ENCODE results near the gene CTAG1A.
"Not testable (repeated sequence)": the region's sequence is repeated elsewhere in the genome, so short reads cannot be mapped to it uniquely, and the experiment has no call there.

The CTAG1A gene

DNA sequence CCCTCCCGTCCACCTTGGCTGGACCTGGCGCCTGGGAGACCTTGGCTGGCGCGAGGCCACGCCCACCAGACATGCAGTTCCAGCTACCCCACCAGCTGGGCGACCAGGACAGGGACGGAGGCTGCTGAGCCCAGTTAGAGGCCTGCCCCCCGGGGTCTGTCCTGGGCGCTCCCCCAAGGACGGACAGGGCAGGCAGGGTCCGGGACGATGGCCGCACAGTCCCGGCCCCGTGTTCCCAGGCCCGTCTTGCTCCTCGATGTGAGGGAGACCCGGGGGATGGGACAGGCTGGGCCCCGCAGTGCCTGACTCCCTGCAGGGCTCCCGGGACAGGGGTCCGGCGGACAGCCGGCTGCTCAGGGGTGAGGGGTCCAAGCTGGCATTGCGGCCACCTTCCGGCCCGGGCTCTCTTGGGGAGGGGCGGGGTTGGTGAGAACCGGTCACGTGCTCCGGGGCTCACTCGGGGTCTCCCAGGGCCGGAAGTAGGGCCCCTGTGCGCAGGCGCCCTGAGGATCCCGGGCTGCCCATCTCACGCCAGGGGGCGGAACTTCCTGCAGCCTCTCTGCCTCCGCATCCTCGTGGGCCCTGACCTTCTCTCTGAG is at the start of gene CTAG1A:
Gene CTAG1A, plus strand, starts transcription at position 549 of the 599 bp plus-strand sequence. CDS start 74 bp downstream, outside the sequence.
- not testable (repeated sequence) for DNase-seq

DNA sequence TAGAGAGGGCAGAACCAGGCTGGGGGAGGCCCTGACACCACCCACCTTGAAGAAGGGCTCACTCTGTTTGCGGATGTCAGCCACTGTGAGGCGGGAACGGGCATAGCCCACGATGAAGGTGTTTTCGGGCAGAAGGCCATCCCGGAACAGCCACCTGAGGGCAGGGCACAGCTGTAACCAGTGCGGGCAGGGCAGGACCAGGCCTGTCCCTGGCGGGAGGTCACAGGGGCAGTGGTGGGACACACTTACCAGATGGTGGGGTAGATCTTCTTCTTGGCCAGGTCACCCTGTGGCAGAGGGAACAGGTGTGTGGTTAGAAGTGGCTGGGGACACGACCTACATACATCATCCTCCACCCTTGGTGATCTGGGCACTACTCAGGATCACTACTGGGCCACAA is 49.0 kb upstream of the CTAG1A start:
- DNase-seq = no peak

DNA sequence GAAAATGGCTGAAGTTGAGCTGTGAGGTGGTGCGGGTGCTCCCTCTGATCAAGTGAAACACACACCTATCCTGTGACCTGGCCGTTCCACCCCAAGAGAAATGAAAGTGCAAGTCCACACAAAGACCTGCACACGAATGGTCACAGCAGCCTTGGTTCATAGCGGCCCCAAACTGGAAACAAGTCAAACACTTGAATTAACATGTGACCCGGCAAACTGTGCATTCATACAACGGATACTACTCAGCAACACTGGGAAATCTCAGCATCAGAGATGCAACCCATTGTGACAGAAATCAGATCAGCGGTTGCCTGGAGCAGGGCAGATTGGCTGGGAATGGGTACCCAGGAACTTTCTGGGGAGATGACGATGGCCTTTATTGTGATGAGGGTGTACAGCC is 45.9 kb upstream of the CTAG1A start:
- no peak for DNase-seq

DNA sequence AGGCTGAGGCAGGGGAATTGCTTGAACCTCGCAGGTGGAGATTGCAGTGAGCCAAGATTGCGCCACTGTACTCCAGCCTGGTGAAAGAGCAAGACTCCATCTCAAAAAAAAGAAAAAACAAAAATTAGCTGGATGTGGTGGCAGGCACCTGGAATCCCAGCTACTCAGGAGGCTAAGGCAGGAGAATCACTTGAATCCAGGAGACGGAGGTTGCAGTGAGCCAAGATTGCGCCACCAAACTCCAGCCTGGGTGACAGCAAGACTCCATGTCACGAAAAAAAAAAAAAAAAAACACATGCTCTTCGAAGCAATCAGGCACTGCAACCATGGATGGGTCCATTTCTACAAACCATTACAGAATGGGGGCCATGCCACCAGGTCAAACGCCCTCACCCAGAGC is 44.6 kb upstream of the CTAG1A start:
- not testable (repeated sequence) for DNase-seq

DNA sequence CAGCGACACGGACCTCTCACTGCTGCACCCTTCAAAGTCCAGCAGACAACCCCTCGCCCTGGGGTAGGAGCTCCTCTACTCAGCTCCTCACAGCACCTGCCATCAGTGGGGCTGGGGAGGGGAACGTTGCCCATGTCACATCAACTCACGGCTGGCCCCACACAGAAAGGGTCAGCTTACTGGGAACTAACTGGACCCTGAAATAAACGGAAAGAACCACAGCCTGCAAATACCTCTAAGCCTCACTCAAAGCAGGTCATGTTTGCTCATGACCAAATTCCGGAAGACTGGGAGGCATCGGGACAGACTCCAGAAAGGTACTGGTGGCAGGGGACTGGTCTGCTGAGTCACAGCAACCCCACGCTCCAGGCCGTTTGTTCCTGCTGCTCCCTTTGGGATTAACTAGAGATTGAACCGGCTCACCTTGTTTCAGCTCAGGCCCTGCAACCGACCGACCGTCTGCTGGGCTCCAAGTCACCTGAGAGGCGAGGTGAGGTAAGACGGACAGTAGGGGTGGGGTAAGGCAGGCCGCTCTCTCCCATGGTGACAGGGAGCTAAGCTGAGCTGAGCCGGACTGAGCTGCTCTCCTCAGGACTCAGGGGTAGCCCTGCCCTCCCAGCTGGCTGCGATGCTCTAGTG is 43.9 kb upstream of the CTAG1A start:
- DNase-seq = no peak

DNA sequence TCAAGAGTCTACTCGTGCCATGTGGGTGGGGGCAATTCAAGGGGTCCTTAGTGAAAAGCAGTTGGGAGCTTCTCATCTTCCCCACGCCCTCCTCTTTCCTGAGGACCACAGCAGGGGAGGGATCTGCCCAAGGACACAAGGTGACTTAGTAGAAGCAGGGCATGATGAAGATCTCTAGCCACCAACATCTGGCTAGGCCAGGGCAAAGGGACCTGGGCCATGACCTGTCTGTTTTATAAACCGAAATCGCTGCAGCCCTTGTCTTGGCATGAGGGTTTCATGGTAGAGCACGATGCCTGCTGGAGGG is 43.4 kb upstream of the CTAG1A start:
- no peak for DNase-seq

DNA sequence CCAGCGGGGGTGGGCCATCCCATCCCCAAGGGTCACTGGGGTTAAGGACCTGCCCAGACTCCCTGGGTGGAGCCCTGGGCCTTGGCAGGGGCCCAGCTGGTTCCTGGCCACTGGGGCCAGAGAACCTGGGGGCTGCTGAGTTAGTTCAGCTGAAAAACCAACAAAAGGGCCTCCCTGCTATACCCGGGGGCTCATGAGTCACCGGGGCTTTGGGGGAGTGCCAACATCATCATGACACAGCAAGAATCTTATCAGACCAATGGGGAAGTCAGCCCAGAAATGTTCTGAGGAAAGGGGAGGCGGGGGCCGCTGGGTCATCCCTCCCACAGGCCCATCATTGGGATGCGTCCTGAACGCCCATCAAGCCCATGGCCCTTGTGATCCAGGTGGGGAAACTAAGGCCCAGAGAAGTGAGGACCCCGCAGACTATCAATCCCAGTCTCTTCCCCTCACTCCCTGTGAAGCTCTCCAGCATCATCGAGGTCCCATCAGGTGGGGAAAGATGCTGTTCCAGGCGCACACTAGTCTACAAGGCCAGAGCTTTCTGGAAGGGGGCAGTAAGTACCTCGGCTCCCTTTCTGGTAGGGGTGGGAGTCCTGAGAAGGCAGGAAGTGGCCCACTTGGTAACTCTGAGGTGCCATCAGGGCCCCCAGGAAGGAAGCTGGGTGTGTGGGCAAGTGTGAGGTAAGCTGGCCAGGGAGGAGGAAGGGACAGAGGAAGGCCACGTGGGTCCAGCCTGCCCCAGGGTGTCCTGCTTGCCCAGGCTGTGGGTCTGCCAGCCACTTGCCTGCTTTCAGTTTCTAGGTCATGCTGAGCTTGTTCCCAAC is 42.8 kb upstream of the CTAG1A start:
- DNase-seq = peak; percentile 51

DNA sequence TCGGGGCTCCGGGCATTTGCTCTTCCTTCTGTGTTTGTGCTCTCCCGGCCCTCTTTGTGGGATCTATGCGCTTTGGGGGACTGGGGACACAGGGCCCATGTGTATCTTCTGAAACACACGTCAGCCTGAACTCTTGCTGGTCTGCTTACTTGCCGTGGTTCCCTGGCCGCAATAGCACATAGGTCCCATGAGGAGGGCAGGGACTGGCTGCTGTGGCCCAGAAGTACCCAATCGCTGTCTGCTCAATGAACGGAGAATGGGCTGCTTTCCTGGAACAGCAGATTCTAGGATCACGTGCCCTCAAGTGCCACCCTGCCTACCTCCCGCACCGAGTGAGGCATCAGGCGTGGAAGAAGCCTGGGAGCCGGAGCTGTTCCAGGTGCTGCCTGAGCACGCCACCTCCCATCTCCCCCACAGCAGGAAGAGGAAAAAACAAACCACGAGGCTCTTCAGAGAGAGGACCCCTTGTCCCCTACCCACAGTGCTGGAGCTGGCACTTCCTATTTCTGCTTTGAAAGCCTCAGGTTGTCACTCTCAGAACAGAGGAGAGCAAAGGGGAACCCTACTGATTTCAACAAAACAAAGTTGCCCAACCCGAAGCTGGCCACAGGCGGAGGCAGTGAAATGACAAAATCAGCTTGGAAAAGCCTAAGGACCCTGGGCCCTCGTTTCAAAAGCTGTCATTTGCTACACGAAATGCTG is 42.1 kb upstream of the CTAG1A start:
- peak; percentile 47 for DNase-seq

DNA sequence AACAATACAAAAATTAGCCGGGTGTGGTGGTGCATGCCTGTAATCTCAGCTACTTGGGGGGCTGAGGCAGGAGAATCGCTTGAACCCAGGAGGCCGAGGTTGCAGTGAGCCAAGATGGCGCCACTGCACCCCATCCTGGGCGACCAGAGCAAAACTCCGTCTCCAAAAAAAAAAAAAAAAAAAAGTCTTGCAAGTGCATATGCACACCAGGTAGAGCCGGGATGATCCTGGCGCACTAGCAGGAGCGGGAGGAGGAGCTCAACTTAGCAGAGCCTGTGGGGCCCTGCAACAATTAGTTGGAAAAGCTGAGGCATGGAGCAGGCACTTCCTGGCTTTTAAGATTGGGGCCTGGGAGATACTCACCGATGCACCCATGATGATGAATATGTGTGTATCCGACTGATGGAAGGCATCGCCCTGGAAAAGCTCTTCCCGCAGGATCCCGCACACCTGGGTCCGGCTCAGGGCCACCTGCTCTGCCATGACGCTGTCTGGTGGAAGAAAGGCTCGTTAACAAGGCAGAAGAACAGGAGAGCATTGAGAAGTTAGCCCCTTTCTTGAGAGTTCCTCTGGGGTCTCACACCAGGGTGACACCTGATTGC is 39.2 kb upstream of the CTAG1A start:
- no peak for DNase-seq

DNA sequence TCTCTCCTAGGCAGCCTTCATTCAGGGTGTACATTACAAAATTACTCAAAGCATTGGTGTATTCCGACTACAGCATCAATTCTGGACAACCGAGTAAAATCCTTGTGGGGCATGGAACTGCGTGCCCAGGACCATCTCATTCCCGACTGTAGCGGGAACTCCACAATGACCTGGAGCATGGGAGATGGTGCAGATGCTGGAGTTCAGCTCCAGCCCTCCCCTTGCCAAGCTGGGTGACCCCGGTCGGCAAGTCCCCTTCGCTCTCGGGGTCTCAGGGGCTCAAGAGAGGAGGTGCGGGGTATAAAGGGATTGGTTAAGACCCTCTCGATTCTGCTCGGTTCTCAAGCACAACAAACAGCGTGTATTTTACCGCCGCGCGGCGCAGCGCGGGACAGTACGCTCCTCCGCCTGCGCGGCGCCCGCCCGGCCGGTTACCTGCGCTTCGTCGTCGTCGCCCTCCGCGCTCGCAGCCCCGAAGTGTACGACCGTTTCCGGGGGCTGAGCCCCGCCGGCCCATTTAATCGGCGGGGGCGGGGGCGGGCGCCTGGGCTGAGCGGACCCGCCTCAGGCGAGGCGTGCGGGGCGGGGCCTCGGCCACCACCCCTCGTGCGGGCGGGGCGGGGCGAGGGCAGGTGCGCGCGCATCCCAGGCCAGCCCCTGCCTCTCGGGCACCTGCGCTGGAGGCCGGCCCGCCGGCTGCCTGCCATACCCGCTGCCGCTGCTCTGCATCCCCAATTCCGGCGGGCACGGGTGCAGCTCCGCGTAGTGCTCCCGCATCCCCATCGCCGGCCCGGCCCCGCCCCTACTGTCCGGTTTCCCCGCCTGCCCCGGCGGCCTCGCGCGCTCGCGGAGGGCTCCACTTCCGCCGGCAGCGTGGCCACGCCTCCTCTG is 38.3 kb upstream of the CTAG1A start, which contains the start of gene G6PD:
Gene G6PD, minus strand, starts transcription at position 493 of the 891 bp plus-strand sequence. CDS start 691 bp downstream, outside the sequence.
- peak; percentile 76 for DNase-seq

DNA sequence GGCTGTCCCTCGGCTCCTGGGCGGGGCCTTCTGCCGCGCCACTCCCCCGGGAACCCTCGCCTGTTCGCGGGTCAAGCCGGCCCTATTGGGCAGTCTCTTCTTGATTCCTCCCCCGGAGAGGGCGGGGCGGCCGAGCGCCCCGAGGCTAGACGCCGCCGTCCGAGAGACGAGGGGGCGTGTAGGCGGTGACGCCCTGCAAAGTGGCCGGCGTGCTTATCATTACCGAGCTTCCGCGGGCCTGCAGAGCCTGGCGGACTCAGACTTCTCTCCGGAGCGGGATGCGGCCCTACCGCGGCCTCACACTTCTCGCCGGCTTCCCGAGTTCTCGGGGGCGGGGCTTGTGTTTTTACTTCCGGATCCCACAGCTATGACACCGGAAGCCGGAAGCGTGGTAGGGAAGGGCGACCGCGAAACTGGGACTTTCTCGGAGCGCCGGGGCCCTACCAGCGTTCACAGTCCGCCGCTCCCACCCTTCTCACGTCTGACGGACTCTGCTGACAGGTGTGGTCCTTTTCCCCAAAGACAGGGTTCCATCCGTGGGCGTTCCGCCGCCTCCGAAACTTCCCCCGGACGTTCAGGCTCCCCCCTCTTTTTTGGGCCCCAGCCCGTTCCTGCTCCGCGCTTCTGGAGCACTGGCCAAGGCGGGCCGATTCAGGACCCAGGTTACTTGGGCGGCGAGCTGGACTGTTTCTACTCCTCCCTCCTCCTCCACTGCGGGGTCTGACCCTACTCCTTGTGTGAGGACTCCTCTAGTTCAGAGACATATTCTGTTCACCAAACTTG is 37.5 kb upstream of the CTAG1A start, which contains the start of gene IKBKG:
Gene IKBKG, plus strand, starts transcription at position 376 of the 783 bp plus-strand sequence. CDS start 4,383 bp downstream, outside the sequence.
- DNase-seq = peak; percentile 92

DNA sequence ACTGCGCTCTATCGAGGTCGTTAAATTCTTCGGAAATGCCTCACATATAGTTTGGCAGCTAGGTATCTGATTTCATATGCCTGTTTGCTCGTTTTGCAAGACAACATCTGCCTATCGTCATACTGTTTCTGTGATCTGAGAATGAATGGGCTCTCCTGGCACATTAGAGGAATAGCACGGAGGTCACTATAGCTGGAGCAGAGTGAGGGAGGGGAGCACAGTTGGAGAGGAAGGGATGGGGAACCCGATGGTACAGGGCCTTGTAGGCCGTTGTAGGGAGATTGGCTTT is 37.0 kb upstream of the CTAG1A start:
- no peak for DNase-seq

DNA sequence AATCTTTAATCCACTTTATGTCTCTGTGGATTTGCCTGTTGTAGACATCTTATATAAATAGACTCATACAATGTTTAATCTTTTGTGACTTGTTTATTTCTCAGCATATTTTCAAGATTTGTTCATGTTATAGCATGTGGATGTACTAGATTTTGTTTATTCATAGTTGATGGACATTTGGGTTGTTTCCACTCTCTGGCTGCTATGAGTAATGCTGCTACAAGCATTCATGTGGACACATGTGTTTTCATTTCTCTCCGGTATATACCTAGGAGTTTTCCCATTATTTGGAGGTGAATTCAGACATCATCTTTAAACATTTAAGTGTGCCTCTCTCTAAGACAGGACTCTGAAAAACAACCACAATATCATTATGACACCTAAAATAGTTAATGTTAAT is 35.2 kb upstream of the CTAG1A start:
- DNase-seq = no peak

DNA sequence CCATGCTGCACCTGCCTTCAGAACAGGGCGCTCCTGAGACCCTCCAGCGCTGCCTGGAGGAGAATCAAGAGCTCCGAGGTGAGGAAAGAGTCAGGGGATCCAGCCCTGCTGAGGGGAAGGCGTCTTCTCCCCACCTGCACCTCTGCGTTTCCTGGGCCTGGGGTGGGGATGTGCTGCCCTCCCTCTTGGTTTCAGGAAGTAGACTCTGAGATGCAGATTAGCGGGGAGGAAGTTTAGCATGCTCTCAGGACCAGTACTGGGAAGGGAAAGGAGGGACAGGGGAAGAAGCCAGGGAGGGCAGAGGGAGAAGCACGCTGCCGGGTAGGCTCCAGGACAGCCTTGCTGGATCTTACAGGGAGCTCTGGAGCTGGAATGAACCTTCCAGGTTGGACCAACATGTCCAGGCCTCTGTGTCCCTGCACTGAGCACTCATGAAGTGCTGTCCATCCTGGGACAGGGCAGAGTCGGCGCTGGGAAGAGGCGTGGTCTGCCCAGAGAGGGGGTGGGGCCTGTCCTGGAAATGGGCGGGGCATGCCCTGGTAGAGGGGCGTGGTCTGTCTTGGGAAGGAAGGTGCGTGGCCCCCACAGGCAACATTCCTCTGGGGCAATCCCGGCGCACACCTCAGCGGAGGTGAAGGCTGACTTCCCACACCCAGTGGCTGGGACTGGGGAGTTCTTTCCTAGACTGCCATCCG is 32.7 kb upstream of the CTAG1A start:
- DNase-seq = not testable (repeated sequence)

DNA sequence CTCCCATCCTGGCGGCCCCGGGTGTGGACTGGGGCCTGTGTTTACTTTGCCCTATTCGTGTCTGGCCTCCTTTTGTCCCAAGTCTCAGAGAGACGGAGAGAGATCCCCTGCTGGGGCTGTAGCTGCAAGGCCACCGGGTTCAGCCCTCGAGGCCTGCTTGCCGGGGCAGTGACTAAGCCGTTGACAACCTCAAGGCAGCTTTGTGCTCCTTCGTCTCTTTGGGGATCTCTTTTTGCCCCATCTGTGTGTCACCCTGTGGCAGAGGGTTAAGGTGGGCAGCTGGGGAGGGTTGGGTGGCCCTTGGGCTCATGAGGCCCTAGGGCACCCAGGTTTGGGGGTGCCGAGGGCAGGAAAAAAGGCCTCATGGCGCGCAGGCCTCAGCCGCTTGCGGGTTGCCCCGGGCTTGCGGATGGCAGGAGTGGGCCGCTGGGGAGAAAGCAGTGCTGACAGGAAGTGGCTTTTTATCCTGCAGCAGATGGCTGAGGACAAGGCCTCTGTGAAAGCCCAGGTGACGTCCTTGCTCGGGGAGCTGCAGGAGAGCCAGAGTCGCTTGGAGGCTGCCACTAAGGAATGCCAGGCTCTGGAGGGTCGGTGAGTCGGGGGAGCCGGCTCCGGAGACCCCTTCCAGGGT is 26.8 kb upstream of the CTAG1A start:
- not testable (repeated sequence) for DNase-seq

DNA sequence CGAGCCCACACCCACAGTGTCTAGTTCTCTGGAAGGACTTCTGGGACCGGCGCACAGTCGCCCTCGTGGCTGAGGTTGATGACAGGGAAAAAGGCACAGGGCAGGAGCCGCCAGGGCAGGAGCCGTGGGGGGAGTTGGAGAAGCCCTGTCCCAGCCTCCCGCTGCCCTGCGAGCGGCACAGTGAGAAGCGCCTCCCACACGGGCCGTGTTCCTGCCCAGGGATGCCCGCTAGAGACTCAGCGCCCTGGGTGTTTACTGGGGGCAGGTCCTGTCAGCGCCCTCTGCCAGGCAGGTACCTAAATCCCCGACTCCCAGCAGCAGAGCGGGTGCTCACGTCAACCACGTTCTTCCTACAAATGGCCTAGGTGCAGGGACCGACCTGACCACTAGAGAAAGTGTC is 26.0 kb upstream of the CTAG1A start:
- not testable (repeated sequence) for DNase-seq

DNA sequence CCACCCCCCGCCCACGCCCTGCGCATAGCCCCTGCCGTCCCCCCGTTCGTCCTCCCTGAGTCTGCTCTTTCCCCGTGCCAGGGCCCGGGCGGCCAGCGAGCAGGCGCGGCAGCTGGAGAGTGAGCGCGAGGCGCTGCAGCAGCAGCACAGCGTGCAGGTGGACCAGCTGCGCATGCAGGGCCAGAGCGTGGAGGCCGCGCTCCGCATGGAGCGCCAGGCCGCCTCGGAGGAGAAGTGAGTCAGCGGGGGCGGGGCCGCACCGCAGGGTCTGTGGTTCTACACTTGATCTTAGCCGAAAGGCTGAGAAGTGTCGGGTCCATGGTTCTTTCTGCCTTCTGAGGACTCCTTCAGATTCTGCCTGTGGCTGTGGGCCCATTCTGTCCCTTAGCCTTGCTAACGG is 24.6 kb upstream of the CTAG1A start:
- not testable (repeated sequence) for DNase-seq

DNA sequence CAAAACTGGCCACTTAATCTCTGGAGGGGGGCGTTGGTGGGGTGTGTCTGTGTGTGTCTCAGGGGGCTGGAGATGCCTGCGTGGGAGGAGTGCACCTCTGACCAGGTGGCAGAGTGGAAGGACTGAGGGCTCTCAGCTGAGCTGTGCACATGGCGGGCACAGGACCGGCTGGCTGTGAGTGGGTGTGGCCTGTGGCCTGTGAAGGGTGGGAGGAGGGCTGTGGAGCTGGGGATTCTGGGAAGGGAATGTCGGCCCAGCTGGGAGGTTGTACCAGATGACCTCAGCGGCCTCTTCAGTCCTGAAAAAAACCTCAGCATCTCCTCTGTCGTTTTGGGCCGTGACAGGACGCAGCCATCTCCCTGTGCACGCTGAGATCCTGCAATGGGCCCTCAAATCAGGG is 22.6 kb upstream of the CTAG1A start:
- DNase-seq = not testable (repeated sequence)

DNA sequence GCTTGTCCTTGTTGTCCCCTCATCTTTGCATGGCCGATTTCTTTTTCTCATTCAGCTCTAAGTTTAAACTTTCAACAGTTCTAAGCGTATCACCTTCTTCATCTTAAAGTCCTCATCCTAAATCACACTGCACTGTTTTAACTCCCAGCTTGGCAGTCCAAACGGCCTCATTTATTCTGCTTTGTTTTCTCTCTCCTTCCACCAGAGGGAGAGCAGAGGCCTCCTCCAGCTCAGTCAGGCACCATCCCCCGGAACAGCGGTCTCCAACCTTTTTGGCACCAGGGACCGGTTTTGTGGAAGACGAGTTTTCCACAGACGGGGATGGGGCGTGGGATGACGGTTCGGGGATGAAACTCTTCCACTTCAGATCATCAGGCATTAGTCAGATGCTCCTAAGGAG is 14.6 kb upstream of the CTAG1A start:
- not testable (repeated sequence) for DNase-seq

DNA sequence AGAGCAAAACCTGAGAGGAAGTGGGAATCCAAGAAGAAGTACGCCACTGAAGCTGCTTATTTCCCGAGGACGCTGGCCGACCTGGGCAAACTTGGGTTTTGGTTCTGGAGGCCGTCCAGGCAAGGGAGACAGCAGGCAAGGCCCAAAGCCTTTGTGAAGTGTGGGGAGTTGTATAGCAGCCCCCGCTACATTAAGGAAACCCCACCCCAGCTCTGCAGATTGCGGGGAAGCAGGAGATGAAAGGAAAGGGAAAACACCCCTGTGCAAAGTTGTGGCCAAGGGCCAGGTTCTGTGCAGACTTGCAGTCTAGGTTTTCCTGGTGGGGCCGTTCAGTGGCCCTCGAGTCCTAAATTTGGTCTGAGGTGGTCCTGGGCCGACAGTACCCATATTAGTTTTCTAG is 11.9 kb upstream of the CTAG1A start:
- DNase-seq = not testable (repeated sequence)

All from activated CD4-positive, alpha-beta T cell treated with anti-CD3 and anti-CD28 coated beads, Interleukin-2, amount 50 U/mL, for 16 hours (primary cell).